Stimulated activated CD4-positive, alpha-beta T cell treated with anti-CD3 and anti-CD28 coated beads, Interleukin-1b, Interleukin-23, amount 100 ng/mL, for 48 hours (primary cell): Measurements from ENCODE around the gene CHERP.

Experiments
- DNase-seq: peaks from one replicate; pipeline ENCODE4 v3.0.0-alpha.2; 2020

CHERP gene

DNA sequence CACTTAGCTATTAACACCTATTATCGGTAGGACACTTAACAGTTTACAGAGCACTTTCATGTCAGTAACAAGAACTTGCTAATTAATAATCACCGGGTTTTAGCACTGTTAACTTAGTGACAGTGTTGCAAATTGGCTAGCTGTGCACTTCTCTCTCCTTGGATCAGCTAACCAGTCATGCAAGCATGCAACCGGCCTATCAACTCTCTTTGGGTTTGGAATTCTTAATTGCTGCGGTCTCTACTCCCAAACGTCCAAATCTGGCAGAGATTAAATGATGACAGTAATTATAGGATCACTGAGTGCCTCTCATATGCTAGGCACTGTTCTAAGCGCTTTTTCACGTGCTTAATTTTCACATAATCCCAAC is 71.7 kb downstream of the CHERP start:
- no peak for DNase-seq
